Panc1 (cell line): ENCODE measurements around the gene PBX1. TPM values are rescaled to one million over a fixed set of nuclear protein-coding genes. Genes with fewer than 3 reads are reported as not detected.

Source experiments
- ATAC-seq: fragments of 200-7000 bp; cut with Tn5 transposase; 2 replicates; pipeline ENCODE4 v1.9.1; 2020; ENCODE audit warnings: mild to moderate bottlenecking, moderate library complexity
- BruUV-seq: library from RNA; stranded (reverse); fragments of 400-500 nt; replicated peaks from 2 replicates; lab custom pipeline; 2021; lab: Mats Ljungman, UMichigan
- CTCF ChIA-PET: fragments of 300-600 bp; sonication (Branson Sonifier 250); formaldehyde crosslinking; loops from one replicate; lab custom pipeline; 2022; ENCODE audit warnings: antibody characterized with exemption; lab: Charles Lee
- POLR2A ChIA-PET: fragments of 300-600 bp; sonication (Branson Sonifier 250); formaldehyde crosslinking; loops from one replicate; lab custom pipeline; 2022; ENCODE audit warnings: antibody characterized with exemption; lab: Charles Lee
- DNase-seq: peaks from one replicate; pipeline ENCODE4 v3.0.0-alpha.2; 2010; ENCODE audit warnings: low read depth, low spot score
- H3K27ac ChIP-seq: 2 replicates; pipeline ENCODE4 v1.5.1; 2011; ENCODE audit warnings: mild to moderate bottlenecking, low read length, inconsistent platforms
- H3K27me3 ChIP-seq: fragments of 200-500 bp; sonication (Bioruptor generic); 2 replicates; pipeline ENCODE4 v1.6.0; 2014; ENCODE audit warnings: low read length, inconsistent platforms; ENCODE audit not compliant: control insufficient read depth, insufficient read depth
- H3K36me3 ChIP-seq: fragments of 200-500 bp; sonication (Bioruptor generic); 2 replicates; pipeline ENCODE4 v1.5.1; 2014; ENCODE audit warnings: inconsistent platforms, mild to moderate bottlenecking, low read length, moderate library complexity; ENCODE audit not compliant: control insufficient read depth, insufficient read depth
- H3K4me1 ChIP-seq: 2 replicates; pipeline ENCODE4 v1.5.1; 2011; ENCODE audit warnings: inconsistent platforms, mild to moderate bottlenecking, low read length, moderate library complexity; ENCODE audit not compliant: control insufficient read depth, insufficient read depth
- H3K4me3 ChIP-seq, 2 experiments: 2 replicates each; pipeline ENCODE4 v1.5.1; 2011 to 2012; ENCODE audit warnings: low read depth in 2 of 2, low read length in 2 of 2, mild to moderate bottlenecking in 2 of 2, inconsistent platforms in 1 of 2, moderate library complexity in 1 of 2
- H3K9me3 ChIP-seq: fragments of 200-500 bp; sonication (Bioruptor generic); 2 replicates; pipeline ENCODE4 v1.5.1; 2014; ENCODE audit warnings: low read depth, mild to moderate bottlenecking, inconsistent platforms, low read length, moderate library complexity; ENCODE audit not compliant: control insufficient read depth, insufficient read depth
- POLR2AphosphoS5 ChIP-seq: IDR thresholded peaks from 2 replicates; pipeline ENCODE4 v1.6.1; 2012; ENCODE audit warnings: mild to moderate bottlenecking, low read depth, low read length, moderate library complexity
- SIN3A ChIP-seq: IDR thresholded peaks from 2 replicates; pipeline ENCODE4 v1.6.1; 2012; ENCODE audit warnings: low read depth, mild to moderate bottlenecking, low read length, moderate library complexity, borderline replicate concordance; ENCODE audit not compliant: insufficient read depth
- TCF7L2 ChIP-seq: IDR thresholded peaks from 2 replicates; pipeline ENCODE4 v1.6.1; 2011; ENCODE audit warnings: mild to moderate bottlenecking, low read depth, low read length, inconsistent platforms
- in situ Hi-C: cut with HindIII; loops from 2 replicates; pipeline ENCODE4 v1.10.0; 2016; ENCODE audit warnings: low sequenced_read_pairs, low pct_unique_long_range_greater_than_20kb
- intact Hi-C: fragments of 100-400 bp; cut with micrococcal nuclease; formaldehyde crosslinking; loops from one replicate; pipeline ENCODE4 v1.10.0; 2022; ENCODE audit not compliant: unreplicated experiment
- total RNA-seq: library from RNA; stranded (reverse); gene quantifications from one replicate; pipeline ENCODE4 v1.2.1, GENCODE V29; 2021; ENCODE audit not compliant: unreplicated experiment
- TF ChIP-seq, protein P1 (sequence below), 2 experiments: IDR thresholded peaks; 2 replicates each; pipeline ENCODE4 v1.6.1; 2011 to 2012; ENCODE audit warnings: low read depth in 2 of 2, control low read depth in 1 of 2, low read length in 1 of 2, mild to moderate bottlenecking in 1 of 2, moderate library complexity in 1 of 2; ENCODE audit not compliant: insufficient read depth in 1 of 2
- TF ChIP-seq, protein P2 (sequence below): fragments of 450-650 bp; IDR thresholded peaks from 2 replicates; pipeline ENCODE4 v1.5.1; 2017; ENCODE audit warnings: mild to moderate bottlenecking

Gene PBX1
- total RNA-seq, 1 experiment from 2014 or later = 2.0 TPM

DNA sequence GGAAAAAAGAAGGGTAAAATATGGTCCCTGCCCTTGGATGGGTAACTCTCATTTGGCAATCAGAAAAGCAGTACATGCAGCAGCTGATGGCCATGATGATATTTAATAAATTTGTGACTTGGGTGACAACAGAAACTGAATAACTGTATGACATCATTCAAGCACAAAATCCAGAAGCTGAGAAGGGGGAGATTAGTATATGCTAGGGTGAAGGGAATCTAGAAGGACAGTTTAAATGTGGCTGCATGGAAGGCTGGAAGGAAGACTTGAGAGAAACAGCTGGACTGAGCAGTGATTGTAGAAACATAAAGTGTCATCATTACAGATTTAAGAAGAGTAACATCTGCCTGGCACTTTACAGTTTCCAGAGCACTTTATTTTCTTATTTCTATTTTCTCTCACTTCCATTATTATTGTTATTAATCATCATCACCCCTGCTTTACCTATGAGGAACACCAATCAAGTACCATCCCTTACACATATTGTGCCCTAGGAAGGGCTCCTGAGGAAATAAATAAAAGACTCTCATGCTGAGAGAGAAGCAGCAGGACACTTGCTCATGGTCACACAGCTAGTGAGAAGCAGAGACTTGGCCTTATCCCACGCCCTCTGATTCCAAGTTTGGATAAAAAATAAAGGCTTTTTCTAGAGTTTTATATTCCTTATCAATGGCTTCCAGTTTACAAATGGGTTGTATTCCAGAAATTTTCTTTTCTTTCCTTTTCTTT lies 207.2 kb downstream of the PBX1 start:
- H3K4me3 ChIP-seq = no peak overlapping the region
- TF ChIP-seq POLR2AphosphoS5 = no peak
- TF ChIP-seq SIN3A = no peak
- no peak for TF ChIP-seq TCF7L2
- TF ChIP-seq, protein P1, sequence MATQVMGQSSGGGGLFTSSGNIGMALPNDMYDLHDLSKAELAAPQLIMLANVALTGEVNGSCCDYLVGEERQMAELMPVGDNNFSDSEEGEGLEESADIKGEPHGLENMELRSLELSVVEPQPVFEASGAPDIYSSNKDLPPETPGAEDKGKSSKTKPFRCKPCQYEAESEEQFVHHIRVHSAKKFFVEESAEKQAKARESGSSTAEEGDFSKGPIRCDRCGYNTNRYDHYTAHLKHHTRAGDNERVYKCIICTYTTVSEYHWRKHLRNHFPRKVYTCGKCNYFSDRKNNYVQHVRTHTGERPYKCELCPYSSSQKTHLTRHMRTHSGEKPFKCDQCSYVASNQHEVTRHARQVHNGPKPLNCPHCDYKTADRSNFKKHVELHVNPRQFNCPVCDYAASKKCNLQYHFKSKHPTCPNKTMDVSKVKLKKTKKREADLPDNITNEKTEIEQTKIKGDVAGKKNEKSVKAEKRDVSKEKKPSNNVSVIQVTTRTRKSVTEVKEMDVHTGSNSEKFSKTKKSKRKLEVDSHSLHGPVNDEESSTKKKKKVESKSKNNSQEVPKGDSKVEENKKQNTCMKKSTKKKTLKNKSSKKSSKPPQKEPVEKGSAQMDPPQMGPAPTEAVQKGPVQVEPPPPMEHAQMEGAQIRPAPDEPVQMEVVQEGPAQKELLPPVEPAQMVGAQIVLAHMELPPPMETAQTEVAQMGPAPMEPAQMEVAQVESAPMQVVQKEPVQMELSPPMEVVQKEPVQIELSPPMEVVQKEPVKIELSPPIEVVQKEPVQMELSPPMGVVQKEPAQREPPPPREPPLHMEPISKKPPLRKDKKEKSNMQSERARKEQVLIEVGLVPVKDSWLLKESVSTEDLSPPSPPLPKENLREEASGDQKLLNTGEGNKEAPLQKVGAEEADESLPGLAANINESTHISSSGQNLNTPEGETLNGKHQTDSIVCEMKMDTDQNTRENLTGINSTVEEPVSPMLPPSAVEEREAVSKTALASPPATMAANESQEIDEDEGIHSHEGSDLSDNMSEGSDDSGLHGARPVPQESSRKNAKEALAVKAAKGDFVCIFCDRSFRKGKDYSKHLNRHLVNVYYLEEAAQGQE (IDR thresholded peaks at IDR 0.05; ENCODE audit: insufficient read depth in 1 of 2, low read depth in 2 of 2, low read length in 1 of 2) = no peak
- TF ChIP-seq, protein P2, sequence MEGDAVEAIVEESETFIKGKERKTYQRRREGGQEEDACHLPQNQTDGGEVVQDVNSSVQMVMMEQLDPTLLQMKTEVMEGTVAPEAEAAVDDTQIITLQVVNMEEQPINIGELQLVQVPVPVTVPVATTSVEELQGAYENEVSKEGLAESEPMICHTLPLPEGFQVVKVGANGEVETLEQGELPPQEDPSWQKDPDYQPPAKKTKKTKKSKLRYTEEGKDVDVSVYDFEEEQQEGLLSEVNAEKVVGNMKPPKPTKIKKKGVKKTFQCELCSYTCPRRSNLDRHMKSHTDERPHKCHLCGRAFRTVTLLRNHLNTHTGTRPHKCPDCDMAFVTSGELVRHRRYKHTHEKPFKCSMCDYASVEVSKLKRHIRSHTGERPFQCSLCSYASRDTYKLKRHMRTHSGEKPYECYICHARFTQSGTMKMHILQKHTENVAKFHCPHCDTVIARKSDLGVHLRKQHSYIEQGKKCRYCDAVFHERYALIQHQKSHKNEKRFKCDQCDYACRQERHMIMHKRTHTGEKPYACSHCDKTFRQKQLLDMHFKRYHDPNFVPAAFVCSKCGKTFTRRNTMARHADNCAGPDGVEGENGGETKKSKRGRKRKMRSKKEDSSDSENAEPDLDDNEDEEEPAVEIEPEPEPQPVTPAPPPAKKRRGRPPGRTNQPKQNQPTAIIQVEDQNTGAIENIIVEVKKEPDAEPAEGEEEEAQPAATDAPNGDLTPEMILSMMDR = no peak
- ATAC-seq = no peak
- CTCF ChIA-PET = no interaction called here
- no peak overlapping the region for H3K27ac ChIP-seq
- no peaks in the 10 kb centered on the region for H3K9me3 ChIP-seq
- H3K4me1 ChIP-seq = no peaks in the 10 kb centered on the region
- in situ Hi-C loops = no loop called here
- H3K36me3 ChIP-seq = no peaks in the 10 kb centered on the region; the same call in 1 of the 2 replicates
- BruUV-seq = no TSS peak
- POLR2A ChIA-PET = no interaction called here
- intact Hi-C loops = no loop called here
- DNase-seq = no peak
- no peaks in the 10 kb centered on the region for H3K27me3 ChIP-seq

DNA sequence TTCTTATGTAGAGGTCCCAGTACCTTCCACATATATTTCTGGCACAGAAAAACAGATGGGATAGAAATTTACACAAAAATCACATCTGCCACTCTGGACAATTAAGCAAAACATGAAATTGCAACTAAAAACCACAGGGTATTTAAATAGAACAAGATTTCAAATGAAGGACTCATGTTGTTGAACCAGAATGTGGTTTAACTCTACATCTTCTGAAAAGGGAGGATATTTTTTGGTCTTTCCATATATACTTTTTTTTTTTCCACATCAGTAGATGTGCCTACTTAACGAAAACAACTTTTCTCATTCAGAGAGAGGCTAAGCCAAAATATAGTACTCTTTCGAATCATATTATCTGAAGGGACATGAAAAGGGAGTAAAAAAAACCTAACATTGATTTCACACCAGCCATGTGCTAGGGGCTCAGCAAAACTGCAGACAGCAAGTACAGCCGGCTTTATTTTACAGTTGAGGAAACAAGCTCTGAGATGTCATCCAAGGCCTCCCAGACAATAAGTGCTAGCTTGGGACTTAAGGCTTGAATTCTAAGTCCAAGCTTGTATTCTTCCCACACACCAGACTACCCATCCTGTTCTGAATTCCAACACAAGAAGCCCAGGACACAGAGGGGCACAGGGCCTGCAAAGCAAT lies 208.9 kb downstream of the PBX1 start:
- ChIA-PET CTCF (no interaction called here), POLR2A (no interaction called here)
- no peaks in the 10 kb centered on the region for H3K27me3 ChIP-seq
- no peak overlapping the region for H3K27ac ChIP-seq
- DNase-seq (no peak), ATAC-seq (no peak)
- H3K4me1 ChIP-seq = no peaks in the 10 kb centered on the region
- intact Hi-C loops (no loop called here), in situ Hi-C loops (no loop called here)
- no peaks in the 10 kb centered on the region; the same call in 1 of the 2 replicates for H3K36me3 ChIP-seq
- TF ChIP-seq SIN3A = no peak
- no peak for TF ChIP-seq TCF7L2
- TF ChIP-seq, protein P2 = no peak
- no peak for TF ChIP-seq POLR2AphosphoS5
- TF ChIP-seq, protein P1 (IDR thresholded peaks at IDR 0.05; ENCODE audit: insufficient read depth in 1 of 2, low read depth in 2 of 2, low read length in 1 of 2) = no peak
- BruUV-seq = no TSS peak
- H3K9me3 ChIP-seq = no peaks in the 10 kb centered on the region
- H3K4me3 ChIP-seq = no peak overlapping the region
